GM18520 (cell line): Measurements from ENCODE around the gene ERN1.

Experiments
- ATAC-seq: cut with Tn5 transposase; IDR thresholded peaks from one replicate; pipeline ENCODE4 v1.9.1; 2021; ENCODE audit not compliant: unreplicated experiment

The ERN1 gene

DNA sequence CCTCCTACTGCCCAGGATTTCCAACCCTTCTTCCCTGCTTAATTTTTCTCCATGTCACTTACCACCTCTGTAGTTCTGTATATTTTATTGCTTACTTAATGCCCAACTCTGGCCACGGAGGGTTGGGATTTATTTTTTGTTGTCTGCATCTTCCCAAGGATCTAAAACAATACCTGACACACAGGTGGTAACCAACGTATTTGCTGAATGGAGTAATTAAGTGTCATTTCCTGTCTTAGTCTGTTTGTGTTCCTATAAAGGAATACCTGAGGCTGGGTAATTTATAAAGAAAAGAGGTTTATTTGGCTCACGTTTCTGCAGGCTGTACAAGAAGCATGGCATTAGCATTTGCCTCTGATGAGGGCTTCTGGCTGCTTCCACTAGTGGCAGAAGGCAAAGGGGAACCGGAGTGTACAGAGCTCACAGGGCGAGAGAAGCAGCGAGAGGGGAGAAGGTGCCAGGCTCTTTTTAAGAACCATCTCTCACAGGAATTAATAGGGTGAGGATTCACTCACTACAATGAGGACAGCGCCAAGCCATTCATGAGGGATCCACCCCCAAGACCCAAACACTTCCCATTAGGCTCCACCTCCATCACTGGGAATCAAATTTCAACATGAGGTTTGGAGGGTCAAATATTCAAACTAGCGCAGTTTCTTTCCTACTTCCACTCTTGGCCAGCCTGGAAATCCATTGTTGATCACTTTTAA lies 44.8 kb downstream of the ERN1 start:
- ATAC-seq, result no peak

DNA sequence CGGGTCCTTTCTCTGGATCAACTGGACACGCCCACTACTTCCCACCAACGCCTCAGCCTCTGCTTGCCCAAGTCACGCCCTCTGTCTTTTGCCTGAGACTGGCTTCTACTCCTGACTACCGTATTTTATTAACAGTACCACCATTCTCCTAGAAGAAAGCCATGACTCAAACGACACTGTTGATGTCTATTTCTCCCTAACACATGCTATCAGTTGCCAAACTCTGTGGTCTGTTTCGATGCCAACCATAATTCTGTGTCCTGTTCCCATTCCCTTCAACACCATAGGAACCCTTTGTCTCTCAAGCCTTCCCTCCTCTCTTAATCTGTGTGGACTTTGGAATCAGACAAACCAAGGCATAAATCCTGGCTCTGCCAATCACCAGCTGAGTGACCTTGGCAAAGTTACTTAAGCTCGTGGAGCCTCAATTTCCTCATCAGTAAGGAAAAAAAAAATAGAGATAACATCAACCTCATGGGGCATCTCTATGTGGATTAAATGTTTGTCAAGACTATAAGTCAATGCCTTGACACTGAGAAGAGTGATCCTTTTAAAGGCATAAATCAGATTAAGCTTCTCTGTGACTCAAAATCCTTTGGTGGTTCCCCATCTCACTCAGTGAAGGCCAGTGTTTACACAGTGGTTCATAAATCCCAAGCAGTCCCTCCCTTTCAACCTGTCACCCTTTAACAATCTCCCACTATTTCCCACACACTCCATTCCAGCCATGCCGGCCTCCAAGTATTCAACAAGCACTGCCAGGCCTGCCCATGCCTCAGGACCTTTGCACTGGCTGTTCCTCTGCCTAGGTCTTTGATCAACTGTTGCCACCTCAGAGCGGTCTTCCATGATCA lies 45.6 kb downstream of the ERN1 start:
- ATAC-seq, result no peak

DNA sequence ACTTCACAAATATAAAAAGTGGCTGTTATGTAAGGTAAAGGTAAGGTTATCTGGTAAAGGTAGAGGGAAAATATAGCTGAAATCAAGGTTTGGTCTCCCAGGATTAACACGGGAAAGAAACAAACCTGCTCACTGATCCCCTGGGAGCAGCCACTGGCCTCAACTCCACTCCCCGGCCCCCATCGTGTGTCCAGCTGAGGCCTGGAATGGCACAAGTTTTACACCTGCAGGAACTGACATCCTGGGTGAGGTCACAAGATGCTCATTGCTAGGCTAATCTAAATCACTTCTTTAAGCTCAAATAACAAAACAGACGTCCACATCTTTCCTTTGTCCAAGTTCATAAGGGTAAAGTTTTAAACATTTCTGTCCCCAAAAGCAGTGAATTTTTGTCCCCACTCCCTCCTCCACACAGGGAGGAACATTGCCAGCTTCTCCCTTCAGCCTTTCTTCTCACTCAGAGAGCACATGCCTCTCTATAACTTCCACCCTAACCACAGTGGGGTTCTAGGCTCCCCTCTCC lies 46.3 kb downstream of the ERN1 start:
- ATAC-seq, result no peak

DNA sequence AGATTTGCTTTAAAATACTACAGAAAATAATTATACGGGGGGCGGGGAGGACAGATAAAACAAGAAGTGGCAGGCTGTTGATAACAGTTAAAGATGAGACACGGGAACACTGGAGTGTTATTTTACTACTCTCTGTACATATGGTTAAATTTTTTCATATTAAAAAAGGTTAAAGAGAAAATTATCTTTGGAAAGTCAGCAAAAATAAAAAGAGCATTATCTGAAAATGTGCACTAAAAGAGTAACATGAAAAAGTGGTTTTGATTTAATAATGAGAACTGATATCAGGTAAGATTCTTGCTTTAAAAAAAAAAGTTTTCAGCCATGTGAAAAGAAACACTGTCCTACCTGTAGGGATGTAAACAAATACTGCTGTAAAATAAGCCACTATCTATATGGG lies 46.9 kb downstream of the ERN1 start:
- ATAC-seq, result no peak

DNA sequence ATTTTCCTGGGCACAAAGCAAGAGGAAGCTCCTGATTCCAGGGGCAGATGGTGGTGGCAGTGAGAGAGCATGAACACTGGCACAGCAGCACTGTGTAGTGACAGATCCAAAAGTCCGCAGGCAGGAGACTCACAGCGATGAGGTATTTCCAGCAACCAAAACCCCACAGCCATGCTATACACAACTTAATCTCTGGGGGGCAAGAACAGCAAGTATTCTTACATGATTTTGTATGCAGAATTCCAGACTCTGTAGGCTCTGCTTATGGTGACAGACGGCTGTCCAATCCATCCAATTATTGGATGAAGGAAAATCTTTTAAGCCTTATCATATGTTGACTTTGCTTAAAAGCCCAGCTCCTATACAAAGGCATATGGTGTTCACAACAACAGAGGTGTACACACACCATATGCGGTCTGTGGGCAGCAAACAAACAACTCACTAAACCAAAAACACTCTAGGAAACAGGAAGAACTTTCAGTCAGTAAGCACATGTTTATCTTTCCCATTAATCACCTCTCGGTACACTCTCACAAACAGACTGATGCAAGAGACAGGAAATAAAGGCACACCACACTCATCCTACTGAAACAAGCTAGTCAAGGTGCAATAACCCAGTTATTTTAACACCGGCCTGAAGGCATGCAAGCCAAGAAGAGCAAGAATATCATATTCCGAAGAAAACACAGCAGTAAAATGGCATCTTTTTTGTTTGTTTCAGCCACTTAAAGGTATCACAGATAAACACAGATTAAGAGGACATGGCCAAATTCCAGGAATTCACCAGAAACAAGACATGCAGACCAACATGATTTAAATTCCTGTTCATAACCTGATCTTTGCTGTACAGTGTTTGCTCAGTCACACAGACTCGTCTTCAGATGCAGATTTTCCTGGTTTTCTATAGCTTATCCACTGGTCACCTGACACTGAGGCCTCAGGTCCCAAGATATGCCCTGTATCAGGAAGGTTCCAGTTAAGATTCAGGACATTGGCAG lies 47.8 kb downstream of the ERN1 start:
- ATAC-seq, result no peak

DNA sequence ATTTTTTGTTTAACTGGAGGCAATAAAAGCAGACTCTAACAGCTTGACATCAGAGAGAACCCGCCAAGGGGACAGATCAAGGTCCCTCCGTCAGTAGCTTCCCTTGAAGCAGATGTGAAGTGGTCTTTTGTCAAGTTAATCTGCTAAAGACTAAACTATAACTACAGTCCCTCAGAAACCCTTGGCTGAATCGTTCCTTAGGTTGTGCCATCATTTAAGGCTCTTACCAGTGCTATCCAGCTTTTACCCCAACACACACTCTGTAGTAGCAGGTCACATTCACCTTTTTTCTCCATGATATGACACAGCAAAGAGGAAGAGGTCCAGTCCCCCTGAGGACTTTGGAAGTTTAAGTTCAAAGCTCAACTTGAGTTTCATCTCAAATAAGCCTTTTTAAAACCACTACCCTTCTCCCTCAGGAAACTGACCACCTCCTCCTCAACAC lies 49.7 kb downstream of the ERN1 start:
- ATAC-seq, result no peak

DNA sequence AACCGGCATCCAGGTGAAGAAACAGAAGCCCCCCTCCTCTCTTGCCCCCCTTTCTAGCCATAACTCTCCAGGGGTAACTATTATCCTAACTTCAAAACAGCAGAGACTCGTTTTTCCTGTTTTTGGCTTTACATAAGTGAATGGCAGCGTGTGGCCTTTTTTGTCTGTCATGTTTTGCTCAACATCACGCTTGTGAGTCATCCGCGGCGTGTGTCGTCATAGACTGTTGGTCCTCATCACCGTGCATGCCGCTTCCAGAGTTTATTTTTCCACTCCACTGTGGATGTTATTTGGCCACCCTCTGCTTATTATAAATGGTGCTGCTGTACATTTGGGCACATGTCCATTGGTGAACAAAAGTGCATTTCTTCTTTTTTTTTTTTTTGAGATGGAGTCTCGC lies 52.6 kb downstream of the ERN1 start:
- no peak for ATAC-seq

DNA sequence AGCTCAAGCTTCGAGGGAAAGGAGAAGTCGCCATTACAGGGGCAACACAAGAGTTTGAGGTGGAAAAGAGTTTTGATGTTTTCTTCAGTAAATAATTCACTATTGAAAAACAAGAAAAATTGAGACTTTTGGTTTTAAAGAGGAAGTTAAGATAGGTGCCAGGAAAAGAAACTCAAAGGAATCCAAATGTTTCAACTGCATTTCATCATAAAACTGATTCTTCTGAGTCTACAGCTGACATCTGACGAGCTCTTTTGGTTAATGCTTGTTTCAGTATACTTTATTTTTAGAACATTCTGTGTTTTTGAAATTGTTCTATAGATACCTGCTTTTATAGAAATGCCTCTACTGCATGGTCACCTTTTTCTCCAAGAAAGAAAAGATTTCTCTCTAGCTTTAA lies 54.0 kb downstream of the ERN1 start:
- no peak for ATAC-seq

DNA sequence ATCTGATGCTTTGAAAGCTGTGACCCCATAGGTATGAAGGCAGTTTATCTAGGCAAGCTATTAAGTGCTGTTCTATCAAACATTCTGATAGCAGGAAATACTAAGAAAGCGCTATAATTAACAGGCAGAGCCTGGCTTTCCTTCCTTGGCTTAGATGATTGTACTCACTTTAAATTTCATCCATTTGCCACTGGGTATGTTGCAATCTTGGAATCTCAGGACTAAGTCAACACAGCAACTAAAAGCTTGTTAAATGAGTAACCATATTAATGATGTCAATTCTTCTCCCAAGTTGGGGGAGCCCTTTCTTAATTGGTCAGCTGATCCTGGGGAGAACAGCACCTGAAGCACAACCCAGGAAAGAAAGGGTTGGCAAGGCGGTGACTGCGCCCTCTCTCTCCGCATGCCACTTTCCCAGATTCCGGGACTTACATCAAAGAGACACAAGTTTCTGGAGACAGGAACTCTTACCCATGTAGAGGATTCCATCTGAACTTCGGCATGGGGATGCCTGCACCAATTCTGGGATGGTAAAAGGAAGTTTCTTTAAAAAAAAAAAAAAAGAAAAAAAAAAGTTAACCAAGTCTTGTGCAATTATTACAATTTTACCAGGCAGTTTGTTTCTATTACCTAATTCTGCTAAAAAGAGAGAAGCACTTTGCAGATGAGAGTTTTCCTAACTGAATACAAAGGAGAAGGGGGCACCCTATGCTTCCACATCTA lies 55.1 kb downstream of the ERN1 start:
- peak; percentile 12 for ATAC-seq

DNA sequence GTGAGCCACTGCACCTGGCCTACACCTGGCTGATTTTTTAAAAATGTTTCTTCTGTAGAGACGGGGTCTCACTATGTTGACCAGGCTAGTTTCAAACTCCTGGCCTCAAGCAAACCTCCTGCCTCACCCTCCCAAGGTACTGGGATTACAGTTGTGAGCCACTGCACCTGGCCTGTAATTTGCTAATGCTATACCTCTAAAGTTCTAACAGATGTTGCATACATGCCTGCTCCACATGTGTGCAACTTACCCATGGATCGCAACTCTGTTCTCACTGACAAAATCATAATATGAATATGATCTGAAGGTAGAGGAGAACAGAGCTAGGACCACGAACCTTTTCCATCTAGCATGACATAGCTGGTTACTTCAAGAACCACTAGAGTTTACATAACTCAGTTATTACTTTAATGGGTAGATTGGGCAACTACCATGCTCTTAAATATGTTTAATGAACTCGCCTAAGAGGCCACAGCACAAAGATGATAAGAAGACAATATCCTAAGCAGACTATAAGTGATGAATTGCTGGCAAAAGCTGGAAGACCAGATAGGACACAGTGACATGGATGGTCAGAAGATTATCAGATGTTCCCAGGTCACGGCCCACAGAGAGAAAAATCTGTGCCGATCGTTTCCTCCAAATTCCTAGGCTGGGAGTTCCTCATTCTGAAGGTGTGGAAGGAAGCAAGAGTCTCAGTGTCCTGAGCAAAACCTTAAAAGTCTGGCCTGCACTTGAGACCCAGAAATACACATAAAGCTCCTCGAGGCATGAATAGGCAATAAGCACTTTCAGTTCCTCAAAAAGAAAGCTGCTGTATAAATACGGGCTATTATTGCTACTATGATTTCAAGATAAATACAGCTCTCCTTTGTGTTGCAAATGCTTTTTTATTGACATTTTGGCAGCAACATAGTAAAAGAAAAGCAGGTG lies 55.9 kb downstream of the ERN1 start:
- peak; percentile 64 for ATAC-seq

DNA sequence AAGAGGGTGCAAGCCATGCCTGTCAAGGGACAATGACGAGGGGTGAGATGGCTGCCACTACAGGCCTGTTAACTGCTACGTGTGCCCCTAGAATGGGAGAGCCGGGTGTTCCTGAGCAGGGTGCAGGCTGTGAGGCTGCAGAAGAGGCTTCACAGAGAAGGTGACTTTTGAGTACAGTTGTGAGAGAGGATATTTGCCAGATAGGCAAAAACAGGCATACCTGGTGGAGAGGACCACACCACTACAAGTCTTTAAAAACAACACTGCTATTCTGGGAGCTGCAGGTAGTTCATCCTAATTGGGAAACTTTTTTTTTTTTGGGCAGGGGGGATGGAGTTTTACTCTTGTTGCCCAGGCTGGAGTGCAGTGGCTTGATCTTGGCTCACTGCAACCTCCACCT lies 58.8 kb downstream of the ERN1 start:
- ATAC-seq, result no peak

DNA sequence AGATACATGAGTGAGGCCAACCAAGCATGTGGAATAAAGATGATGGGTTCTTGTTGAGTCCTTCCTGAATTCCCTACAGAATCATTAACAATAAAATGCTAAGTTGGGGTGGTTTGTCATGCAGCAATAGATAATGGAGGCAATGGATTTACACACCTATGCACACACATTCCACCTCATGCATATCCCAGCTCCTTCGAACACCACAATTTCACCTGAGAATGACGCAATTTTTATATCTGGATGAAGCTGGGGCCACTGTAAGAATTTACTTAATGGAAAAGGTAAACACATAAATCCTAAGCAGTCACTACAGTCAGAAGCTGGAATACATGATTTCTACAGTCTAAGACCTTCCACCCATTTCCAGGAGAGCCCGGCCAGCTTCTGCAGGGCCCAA lies 59.7 kb downstream of the ERN1 start:
- ATAC-seq, result no peak

DNA sequence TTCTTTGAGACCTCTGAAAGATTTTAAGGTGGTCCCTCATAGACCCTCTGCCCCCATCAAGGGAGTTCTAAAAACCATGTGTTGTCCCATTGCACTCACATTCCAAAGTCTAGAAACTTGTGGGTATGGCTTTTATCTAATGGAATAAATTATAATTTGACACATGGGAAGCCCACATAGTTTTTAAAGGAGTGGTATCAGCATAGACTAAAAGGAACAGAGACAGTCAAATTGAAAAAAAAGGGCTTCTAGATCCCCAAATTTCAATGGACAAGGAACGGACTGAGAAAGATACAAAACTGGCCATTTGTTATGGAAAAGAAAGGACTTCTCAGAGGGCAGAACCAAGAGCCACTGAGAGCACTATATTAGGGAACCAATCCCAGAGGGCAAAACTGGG lies 60.8 kb downstream of the ERN1 start:
- ATAC-seq, result no peak

DNA sequence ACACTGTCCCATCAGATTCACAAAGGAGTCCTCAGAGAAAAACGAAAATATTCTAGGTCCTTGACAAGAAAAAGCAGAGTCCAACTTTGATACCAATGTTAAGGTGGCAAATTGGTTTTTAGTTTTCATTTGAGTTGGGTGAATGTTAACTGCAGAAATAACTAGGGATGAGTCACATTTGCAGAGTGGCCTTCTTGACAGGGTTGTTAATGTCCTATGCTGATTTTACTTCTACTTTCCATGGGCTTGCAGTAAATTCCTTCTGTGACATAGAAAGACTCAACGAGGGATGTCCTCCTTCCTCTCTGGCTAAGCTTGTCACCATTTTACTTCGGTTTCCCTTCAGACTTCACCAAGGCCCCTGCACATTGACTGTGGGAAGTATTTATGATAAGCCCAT lies 62.3 kb downstream of the ERN1 start:
- ATAC-seq, result no peak

DNA sequence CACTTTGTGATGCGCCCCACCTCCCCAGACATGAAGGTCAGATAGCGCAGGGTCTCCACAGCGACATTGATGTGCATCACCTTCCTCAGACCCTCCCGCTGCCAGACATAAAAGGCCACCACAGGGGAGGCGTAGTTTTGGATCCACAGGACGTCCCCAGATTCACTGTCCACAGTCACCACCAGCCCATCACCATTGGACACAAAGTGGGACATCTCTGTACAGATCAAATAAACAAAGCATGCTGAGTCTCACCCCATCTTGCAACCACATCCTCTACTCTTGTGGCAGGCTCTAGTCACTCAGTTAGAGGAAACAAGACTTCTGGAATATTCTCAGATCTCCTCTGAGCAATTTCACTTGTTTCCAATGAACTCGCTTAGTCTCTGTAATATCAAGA lies 63.2 kb downstream of the ERN1 start:
- ATAC-seq, result no peak

DNA sequence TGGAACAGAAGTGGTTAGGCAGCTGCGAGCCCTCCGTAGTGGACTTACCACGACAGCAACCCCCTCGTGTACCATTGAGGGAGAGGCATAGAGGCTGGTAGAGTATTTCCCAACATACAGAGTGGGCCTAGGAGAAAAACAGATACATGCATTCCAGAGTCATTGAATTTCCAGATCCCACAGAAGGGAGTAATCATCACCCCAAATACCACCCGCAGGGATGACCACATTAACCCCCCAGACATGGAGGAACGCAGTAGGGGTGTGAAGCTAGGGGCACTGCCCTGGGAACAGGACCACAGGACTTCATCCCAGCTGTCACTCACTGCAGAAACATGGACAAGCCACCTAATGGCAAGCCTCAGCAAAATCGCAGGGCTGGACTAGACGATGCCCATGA lies 64.8 kb downstream of the ERN1 start:
- ATAC-seq, result no peak

DNA sequence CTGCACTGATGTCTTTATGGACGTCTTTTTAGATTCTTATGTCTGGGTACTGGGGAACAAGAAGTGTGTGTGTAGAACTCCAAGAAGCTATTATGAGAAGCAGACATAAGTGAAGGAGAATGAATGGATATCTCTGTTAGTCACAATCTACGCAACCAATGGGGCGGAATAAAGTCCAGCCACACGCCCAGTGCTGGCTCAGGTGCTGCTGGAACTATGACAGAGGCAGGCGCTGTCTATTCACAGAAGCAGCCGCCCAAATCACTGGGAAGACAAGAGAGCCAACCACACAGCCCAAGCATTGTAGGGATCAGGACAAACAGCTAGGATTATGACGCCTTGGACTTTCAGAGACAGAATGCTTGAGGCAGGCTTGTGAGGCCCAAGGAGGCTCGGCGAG lies 65.6 kb downstream of the ERN1 start:
- ATAC-seq, result no peak

DNA sequence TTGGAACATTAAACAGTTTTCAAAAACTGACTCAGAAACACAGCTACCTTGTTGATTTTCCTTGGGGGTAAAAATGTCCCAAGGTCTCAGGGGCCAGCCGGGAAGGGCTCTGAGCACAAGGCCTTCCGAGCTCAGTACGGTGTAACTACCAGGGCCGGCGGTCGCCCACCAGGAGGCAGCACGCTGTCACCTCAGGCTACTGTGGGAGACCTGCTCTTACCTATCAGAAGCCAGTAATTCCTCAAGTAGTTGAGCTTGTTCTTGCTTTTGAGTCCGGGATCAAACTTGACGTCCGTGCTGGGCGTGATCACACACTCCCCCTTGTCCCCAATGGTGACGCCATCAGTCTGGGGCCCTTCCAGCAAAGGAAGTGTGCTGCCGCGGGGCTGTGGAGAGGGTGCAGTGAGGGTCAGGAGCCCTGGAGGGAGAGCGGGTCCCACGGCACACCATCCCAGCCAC lies 66.1 kb downstream of the ERN1 start:
- no peak for ATAC-seq

DNA sequence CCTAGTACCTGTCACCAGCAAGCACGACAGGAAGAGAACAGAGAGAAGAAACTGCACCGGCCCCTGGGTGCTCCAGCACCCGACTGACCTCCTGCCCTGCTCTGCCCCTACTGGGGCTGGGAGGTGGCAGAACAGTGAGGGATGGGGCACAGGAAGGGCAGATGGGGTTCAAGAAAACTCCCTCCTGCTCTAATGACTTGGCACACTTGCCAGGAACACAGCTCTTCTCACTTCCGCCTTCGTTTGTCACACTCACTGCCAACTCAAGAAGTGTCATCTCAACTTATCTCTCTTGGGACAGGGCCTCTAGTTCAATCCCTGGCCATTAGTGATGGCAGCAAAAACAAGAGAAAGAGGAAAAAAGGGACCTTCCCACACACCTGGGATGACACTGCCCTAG lies 66.9 kb downstream of the ERN1 start:
- ATAC-seq, result peak; percentile 46
